HEK293 (cell line): Measurements from ENCODE around the gene NEIL1.
A peak's percentile ranks its signal among the peaks of the same experiment; 100 is the strongest.

Experiments used
- CTCF ChIA-PET: fragments of 350-600 bp; formaldehyde crosslinking; extraction: SDS; loops from one replicate; lab custom pipeline; 2021; ENCODE audit warnings: antibody characterized with exemption; lab: Yijun Ruan, JAX
- POLR2A ChIA-PET: fragments of 300-600 bp; formaldehyde crosslinking; extraction: SDS; loops from one replicate; lab custom pipeline; 2020; ENCODE audit warnings: antibody characterized with exemption, inconsistent platforms; lab: Yijun Ruan, JAX
- H3K27ac ChIP-seq: fragments of 200-500 bp; sonication (Bioruptor generic); 2 replicates; pipeline ENCODE4 v1.5.1; 2014; ENCODE audit warnings: low read depth, low read length, control low read depth, inconsistent platforms; ENCODE audit errors: extremely low read depth
- H3K36me3 ChIP-seq, 2 experiments: fragments of 200-500 bp in 1 of 2; sonication (Bioruptor generic) in 1 of 2; 1 replicate in 1 of 2; 2 replicates in 1 of 2; pipeline ENCODE4 v1.5.1; 2014 to 2017; ENCODE audit warnings: inconsistent platforms in 2 of 2, low read length in 2 of 2; ENCODE audit not compliant: control insufficient read depth in 2 of 2, insufficient read depth in 1 of 2
- H3K4me1 ChIP-seq: fragments of 200-500 bp; sonication (Bioruptor generic); 2 replicates; pipeline ENCODE4 v1.5.1; 2014; ENCODE audit warnings: mild to moderate bottlenecking, low read length, inconsistent platforms; ENCODE audit not compliant: control insufficient read depth, insufficient read depth
- H3K4me3 ChIP-seq: 2 replicates; pipeline ENCODE4 v1.5.1; 2011; ENCODE audit warnings: low read depth, mild to moderate bottlenecking, control low read depth, low read length, moderate library complexity
- H3K9me3 ChIP-seq: fragments of 200-500 bp; sonication (Bioruptor generic); 2 replicates; pipeline ENCODE4 v1.5.1; 2014; ENCODE audit warnings: low read depth, low read length, inconsistent platforms; ENCODE audit not compliant: control insufficient read depth, insufficient read depth
- HIC1 ChIP-seq: fragments of 450-650 bp; formaldehyde crosslinking; IDR thresholded peaks from 2 replicates; pipeline ENCODE4 v1.5.1; 2016; ENCODE audit warnings: missing biosample characterization, missing genetic modification characterization
- SP3 ChIP-seq: fragments of 450-650 bp; formaldehyde crosslinking; IDR thresholded peaks from 2 replicates; pipeline ENCODE4 v1.5.1; 2016; ENCODE audit warnings: missing biosample characterization, missing genetic modification characterization
- ZNF350 ChIP-seq: fragments of 450-650 bp; formaldehyde crosslinking; IDR thresholded peaks from 2 replicates; pipeline ENCODE4 v1.5.0; 2017; ENCODE audit warnings: missing biosample characterization, mild to moderate bottlenecking, missing genetic modification characterization
- ZNF366 ChIP-seq: fragments of 450-650 bp; formaldehyde crosslinking; conservative IDR thresholded peaks from 2 replicates; pipeline ENCODE4 v1.5.1; 2016; ENCODE audit warnings: missing biosample characterization, missing genetic modification characterization
- ZNF391 ChIP-seq: fragments of 450-650 bp; formaldehyde crosslinking; IDR thresholded peaks from 2 replicates; pipeline ENCODE4 v1.5.1; 2016; ENCODE audit warnings: low read depth, missing biosample characterization, missing genetic modification characterization, borderline replicate concordance
- ZNF48 ChIP-seq: fragments of 450-650 bp; formaldehyde crosslinking; IDR thresholded peaks from 2 replicates; pipeline ENCODE4 v1.5.1; 2016; ENCODE audit warnings: missing biosample characterization, missing genetic modification characterization
- ZNF610 ChIP-seq: fragments of 450-650 bp; formaldehyde crosslinking; IDR thresholded peaks from 2 replicates; pipeline ENCODE4 v1.5.1; 2016; ENCODE audit warnings: missing biosample characterization, missing genetic modification characterization, borderline replicate concordance
- ZNF624 ChIP-seq: fragments of 450-650 bp; formaldehyde crosslinking; IDR thresholded peaks from 2 replicates; pipeline ENCODE4 v1.5.1; 2017; ENCODE audit warnings: missing biosample characterization, missing genetic modification characterization
- ZNF645 ChIP-seq: fragments of 450-650 bp; formaldehyde crosslinking; IDR thresholded peaks from 2 replicates; pipeline ENCODE4; 2016; ENCODE audit warnings: missing biosample characterization, missing genetic modification characterization
- ZNF660 ChIP-seq: fragments of 450-650 bp; IDR thresholded peaks from 2 replicates; pipeline ENCODE4 v1.5.1; 2018; ENCODE audit warnings: missing biosample characterization, mild to moderate bottlenecking, missing genetic modification characterization
- TF ChIP-seq, protein P1 (sequence below): fragments of 450-650 bp; formaldehyde crosslinking; IDR thresholded peaks from 2 replicates; pipeline ENCODE4 v1.5.1; 2017; ENCODE audit warnings: missing biosample characterization, missing genetic modification characterization
- TF ChIP-seq, protein P2 (sequence below): fragments of 450-650 bp; formaldehyde crosslinking; IDR thresholded peaks from 2 replicates; pipeline ENCODE4 v1.5.1; 2016; ENCODE audit warnings: missing biosample characterization, missing genetic modification characterization

Gene NEIL1

GRCh38 chr15:75327005-75327404, 19.8 kb upstream of the NEIL1 start:
- TF ChIP-seq HIC1 (tag by site-specific recombination) (no peak), ZNF645 (tag by site-specific recombination) (no peak), ZNF610 (no peak), ZNF48 (tag by site-specific recombination) (no peak), ZNF366 (no peak), ZNF624 (tag by site-specific recombination) (no peak)
- Histone ChIP-seq H3K9me3 (no peaks in the 10 kb centered on the region), H3K36me3 (no peaks in the 10 kb centered on the region), H3K4me3 (no peak overlapping the region), H3K4me1 (no peaks in the 10 kb centered on the region), H3K27ac (no peak overlapping the region)
- POLR2A ChIA-PET: no interaction called here
- CTCF ChIA-PET: interaction anchor here (0.6 to 1.1 kb wide), 3 partner anchors 8 to 52 kb away, joined by 3 to 4 read pairs (median 3); partner anchors contain the start of gene MAN2C1

DNA sequence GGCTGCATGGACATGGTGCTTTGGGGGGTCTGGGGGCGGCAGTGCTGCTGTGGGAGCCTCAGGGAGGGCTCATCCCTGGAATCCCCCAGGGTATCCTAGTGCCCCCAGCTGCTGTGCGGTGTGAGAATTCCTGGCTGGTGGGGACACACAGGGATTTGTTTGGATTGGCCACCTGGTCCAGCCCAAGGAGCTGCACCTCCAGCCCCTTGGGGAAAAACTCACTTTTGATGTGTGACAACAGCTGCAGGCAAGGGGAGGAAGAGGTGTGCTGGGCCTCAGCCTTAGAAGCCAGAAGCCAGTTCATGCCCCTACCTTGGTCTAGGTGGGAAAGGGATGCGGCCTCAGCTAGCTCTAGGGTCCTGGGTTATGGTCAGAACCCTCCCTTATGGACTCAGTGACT, 19.3 kb upstream of the NEIL1 start:
- H3K4me3 ChIP-seq: no peak overlapping the region
- H3K36me3 ChIP-seq: no peaks in the 10 kb centered on the region
- H3K9me3 ChIP-seq: no peaks in the 10 kb centered on the region
- H3K27ac ChIP-seq: no peak overlapping the region
- TF ChIP-seq, protein P1, sequence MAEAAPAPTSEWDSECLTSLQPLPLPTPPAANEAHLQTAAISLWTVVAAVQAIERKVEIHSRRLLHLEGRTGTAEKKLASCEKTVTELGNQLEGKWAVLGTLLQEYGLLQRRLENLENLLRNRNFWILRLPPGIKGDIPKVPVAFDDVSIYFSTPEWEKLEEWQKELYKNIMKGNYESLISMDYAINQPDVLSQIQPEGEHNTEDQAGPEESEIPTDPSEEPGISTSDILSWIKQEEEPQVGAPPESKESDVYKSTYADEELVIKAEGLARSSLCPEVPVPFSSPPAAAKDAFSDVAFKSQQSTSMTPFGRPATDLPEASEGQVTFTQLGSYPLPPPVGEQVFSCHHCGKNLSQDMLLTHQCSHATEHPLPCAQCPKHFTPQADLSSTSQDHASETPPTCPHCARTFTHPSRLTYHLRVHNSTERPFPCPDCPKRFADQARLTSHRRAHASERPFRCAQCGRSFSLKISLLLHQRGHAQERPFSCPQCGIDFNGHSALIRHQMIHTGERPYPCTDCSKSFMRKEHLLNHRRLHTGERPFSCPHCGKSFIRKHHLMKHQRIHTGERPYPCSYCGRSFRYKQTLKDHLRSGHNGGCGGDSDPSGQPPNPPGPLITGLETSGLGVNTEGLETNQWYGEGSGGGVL (tag by site-specific recombination): no peak
- TF ChIP-seq ZNF660 (tag by site-specific recombination) (no peak), ZNF350 (tag by site-specific recombination) (no peak), SP3 (tag by site-specific recombination) (no peak), ZNF391 (tag by site-specific recombination) (no peak)
- TF ChIP-seq, protein P2, sequence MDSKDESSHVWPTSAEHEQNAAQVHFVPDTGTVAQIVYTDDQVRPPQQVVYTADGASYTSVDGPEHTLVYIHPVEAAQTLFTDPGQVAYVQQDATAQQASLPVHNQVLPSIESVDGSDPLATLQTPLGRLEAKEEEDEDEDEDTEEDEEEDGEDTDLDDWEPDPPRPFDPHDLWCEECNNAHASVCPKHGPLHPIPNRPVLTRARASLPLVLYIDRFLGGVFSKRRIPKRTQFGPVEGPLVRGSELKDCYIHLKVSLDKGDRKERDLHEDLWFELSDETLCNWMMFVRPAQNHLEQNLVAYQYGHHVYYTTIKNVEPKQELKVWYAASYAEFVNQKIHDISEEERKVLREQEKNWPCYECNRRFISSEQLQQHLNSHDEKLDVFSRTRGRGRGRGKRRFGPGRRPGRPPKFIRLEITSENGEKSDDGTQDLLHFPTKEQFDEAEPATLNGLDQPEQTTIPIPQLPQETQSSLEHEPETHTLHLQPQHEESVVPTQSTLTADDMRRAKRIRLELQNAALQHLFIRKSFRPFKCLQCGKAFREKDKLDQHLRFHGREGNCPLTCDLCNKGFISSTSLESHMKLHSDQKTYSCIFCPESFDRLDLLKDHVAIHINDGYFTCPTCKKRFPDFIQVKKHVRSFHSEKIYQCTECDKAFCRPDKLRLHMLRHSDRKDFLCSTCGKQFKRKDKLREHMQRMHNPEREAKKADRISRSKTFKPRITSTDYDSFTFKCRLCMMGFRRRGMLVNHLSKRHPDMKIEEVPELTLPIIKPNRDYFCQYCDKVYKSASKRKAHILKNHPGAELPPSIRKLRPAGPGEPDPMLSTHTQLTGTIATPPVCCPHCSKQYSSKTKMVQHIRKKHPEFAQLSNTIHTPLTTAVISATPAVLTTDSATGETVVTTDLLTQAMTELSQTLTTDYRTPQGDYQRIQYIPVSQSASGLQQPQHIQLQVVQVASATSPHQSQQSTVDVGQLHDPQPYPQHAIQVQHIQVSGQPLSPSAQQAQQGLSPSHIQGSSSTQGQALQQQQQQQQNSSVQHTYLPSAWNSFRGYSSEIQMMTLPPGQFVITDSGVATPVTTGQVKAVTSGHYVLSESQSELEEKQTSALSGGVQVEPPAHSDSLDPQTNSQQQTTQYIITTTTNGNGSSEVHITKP (tag by site-specific recombination): 0 out of 2 replicates have a peak, but pooled peaks have one; percentile 45
- POLR2A ChIA-PET: no interaction called here
- no peaks in the 10 kb centered on the region for H3K4me1 ChIP-seq
- CTCF ChIA-PET: interaction anchor here (0.6 kb wide), 1 partner anchor 53 kb away, joined by 4 read pairs; no protein-coding TSS in a partner anchor
